ENCODE data around the gene B3GLCT. TPM values are rescaled to one million over a fixed set of nuclear protein-coding genes. Genes with fewer than 3 reads are reported as not detected.
A peak's percentile ranks its signal among the peaks of the same experiment; 100 is the strongest.

The B3GLCT gene
- total and polyA plus RNA-seq, 8 donors: 6.5 to 22.6 (median 16.1) TPM

DNA sequence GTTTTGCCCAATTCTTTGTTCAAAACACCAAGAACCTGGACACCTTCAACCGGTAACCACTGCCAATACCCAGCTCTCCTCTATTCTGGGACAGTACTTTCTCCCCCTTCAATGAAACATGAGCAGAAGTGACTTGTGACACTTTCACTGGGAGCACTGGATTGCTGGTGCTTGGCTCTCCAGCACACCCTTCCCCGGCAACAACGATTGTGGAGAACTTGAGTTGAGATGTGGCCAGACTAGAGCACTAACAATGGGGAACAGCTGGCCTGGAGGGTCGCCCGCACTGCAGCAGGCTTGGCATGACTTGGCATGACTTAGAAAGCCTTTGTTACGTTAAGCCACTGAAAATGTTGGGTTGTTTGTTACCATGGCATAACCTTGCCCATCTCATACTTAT is 7.5 kb upstream of the B3GLCT start:
- Histone ChIP-seq H3K9me3 (no peaks in the 10 kb centered on the region), H3K4me1 (no peaks in the 10 kb centered on the region), H3K27ac (no peak overlapping the region), H3K4me3 (no peak overlapping the region), H3K36me3 (no peaks in the 10 kb centered on the region), H3K27me3 (no peaks in the 10 kb centered on the region)
- ATAC-seq (no peak), DNase-seq (no peak)
- TF ChIP-seq, protein P1, sequence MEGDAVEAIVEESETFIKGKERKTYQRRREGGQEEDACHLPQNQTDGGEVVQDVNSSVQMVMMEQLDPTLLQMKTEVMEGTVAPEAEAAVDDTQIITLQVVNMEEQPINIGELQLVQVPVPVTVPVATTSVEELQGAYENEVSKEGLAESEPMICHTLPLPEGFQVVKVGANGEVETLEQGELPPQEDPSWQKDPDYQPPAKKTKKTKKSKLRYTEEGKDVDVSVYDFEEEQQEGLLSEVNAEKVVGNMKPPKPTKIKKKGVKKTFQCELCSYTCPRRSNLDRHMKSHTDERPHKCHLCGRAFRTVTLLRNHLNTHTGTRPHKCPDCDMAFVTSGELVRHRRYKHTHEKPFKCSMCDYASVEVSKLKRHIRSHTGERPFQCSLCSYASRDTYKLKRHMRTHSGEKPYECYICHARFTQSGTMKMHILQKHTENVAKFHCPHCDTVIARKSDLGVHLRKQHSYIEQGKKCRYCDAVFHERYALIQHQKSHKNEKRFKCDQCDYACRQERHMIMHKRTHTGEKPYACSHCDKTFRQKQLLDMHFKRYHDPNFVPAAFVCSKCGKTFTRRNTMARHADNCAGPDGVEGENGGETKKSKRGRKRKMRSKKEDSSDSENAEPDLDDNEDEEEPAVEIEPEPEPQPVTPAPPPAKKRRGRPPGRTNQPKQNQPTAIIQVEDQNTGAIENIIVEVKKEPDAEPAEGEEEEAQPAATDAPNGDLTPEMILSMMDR (IDR thresholded peaks at IDR 0.05): no peak
- intact Hi-C loops (cut with DNase I): no loop called here

DNA sequence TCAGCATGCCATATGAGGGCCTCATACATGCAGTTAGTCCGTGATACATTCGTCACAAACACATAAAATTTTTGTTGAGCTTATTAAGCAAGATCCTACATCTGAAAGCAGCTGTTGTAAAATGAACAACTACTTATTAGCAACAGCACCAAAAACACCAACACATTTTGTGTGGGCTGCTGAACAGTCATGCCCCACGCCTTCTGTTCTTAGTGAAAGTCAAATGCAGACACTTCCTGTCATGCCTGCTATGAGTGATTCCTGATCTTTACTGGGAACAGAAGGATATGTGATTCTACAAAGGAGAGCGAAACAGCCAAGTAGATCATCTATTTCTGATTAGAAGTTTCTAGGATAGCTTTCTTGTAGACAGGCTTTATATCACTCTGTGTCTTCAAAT is 4.2 kb upstream of the B3GLCT start:
- Histone ChIP-seq H3K4me3 (no peak overlapping the region), H3K4me1 (peaks cover 0 to 10% of the 10 kb centered on the region in 2 donors), H3K27me3 (no peaks in the 10 kb centered on the region), H3K36me3 (no peaks in the 10 kb centered on the region), H3K9me3 (no peaks in the 10 kb centered on the region), H3K27ac (no peak overlapping the region)
- intact Hi-C loops (cut with DNase I): no loop called here
- DNase-seq (no peak), ATAC-seq (no peak)
- TF ChIP-seq, protein P1 (IDR thresholded peaks at IDR 0.05): no peak

DNA sequence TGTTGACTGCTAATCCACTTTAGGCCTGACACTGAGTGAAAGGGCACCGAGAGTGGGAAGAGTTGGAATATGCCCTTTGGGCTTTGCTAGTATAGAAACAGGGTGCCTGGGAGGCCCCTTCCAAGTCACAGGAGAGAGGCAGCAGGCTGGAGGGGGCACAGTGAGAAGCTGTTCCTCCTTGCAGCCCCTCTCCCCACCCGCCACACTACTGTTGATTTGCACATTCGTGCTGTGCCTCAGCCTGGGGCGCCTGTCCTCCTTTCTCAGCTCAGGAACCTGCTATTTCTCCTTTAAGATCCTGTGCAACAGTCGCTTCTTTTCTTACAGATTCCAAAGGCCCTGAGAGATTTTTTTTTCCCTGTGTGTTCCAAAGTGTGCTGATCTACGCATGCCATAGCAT is 2.8 kb upstream of the B3GLCT start:
- ATAC-seq (no peak), DNase-seq (no peak)
- no peaks in the 10 kb centered on the region for H3K9me3 ChIP-seq
- TF ChIP-seq, protein P1 (IDR thresholded peaks at IDR 0.05): no peak
- H3K4me1 ChIP-seq: peaks cover 0 to 22% of the 10 kb centered on the region in 2 donors
- H3K4me3 ChIP-seq: no peak overlapping the region
- no peak overlapping the region for H3K27ac ChIP-seq
- H3K27me3 ChIP-seq: no peaks in the 10 kb centered on the region
- no peaks in the 10 kb centered on the region for H3K36me3 ChIP-seq
- intact Hi-C loops (cut with DNase I): no loop called here

DNA sequence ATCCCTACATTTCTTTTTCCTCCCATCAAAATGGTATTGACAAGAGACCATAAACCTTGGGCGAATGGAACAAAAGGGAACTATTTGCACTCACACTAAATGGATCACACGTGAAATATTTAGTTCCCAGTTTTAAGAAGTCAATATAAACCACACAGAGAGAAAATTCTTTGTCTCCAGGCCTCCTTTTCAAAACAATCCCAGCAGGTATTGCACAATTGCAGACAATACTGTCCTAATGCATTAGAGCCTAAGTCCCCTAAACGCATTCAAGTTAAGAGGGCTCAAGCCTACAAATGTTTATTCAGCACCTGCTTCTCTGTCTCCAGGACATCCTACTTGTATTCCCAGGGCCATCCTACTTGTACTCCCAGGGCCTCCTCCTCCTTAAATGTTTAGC is 1.3 kb upstream of the B3GLCT start:
- ATAC-seq: no peak
- no peak overlapping the region for H3K4me3 ChIP-seq
- no peak overlapping the region for H3K27ac ChIP-seq
- no peaks in the 10 kb centered on the region for H3K9me3 ChIP-seq
- no peaks in the 10 kb centered on the region for H3K27me3 ChIP-seq
- peaks cover 0 to 24% of the 10 kb centered on the region in 2 donors for H3K4me1 ChIP-seq
- DNase-seq: no peak
- H3K36me3 ChIP-seq: no peaks in the 10 kb centered on the region
- TF ChIP-seq, protein P1 (IDR thresholded peaks at IDR 0.05): no peak
- intact Hi-C loops (cut with DNase I): no loop called here

DNA sequence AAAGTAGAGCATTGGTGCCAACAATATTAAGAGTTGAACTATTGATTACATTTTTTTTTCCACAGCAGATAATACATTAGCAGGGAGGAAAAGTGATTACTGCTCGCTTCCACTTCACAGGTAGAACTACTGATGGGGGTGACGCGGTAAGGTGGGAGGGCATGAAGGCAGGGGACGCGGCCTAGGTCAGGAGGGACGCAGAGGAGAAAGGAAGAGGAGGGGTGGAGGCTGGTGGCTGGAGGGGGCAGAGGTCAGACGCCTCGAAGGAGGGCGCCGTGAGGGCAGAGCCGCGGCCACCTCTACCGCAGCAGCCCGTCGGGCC is 287 bp upstream of the B3GLCT start:
- Histone ChIP-seq H3K27me3 (no peaks in the 10 kb centered on the region), H3K4me1 (peaks cover 0 to 25% of the 10 kb centered on the region in 2 donors), H3K27ac (peak overlapping the region; percentile 95 to 98), H3K9me3 (no peaks in the 10 kb centered on the region), H3K36me3 (no peaks in the 10 kb centered on the region), H3K4me3 (peak overlapping the region; percentile 49 to 52)
- DNase-seq (no peak), ATAC-seq (no peak)
- TF ChIP-seq, protein P1 (IDR thresholded peaks at IDR 0.05): no peak
- intact Hi-C loops (cut with DNase I): no loop called here

All from left lung (tissue), 10 donors.